Mucosa of descending colon (tissue), 3 donors: ENCODE data around the gene GJA3. TPM values are rescaled to one million over a fixed set of nuclear protein-coding genes. Genes with fewer than 3 reads are reported as not detected.
A peak's percentile ranks its signal among the peaks of the same experiment; 100 is the strongest.

ENCODE experiments used
- ATAC-seq: fragments of 200-7000 bp; cut with Tn5 transposase; one replicate; pipeline ENCODE4 v1.9.1; 2020; ENCODE audit warnings: mild to moderate bottlenecking, moderate library complexity
- DNase-seq, 3 donors: peaks; one replicate each; pipeline ENCODE4 v3.0.0-alpha.2; 2020
- H3K36me3 ChIP-seq: fragments of 200-600 bp; one replicate; pipeline ENCODE4 v1.8.0; 2021; ENCODE audit warnings: low read depth, mild to moderate bottlenecking
- H3K4me1 ChIP-seq: fragments of 200-600 bp; one replicate; pipeline ENCODE4 v1.8.0; 2021; ENCODE audit warnings: low read depth, mild to moderate bottlenecking
- H3K4me3 ChIP-seq: fragments of 200-600 bp; one replicate; pipeline ENCODE4 v1.8.0; 2021; ENCODE audit warnings: mild to moderate bottlenecking
- H3K9me3 ChIP-seq: fragments of 200-600 bp; one replicate; pipeline ENCODE4 v1.8.0; 2021; ENCODE audit warnings: mild to moderate bottlenecking
- CTCF ChIP-seq: fragments of 200-600 bp; IDR thresholded peaks from one replicate; pipeline ENCODE4 v1.8.0; 2022; ENCODE audit warnings: antibody characterized with exemption, mild to moderate bottlenecking
- intact Hi-C, 2 donors: fragments of 100-400 bp; cut with DNase I in 1 of 2; cut with micrococcal nuclease in 1 of 2; formaldehyde crosslinking; loops; one replicate each; pipeline versions ENCODE4 v1.11.0 to v1.11.1; 2022; cut with DNase I, micrococcal nuclease
- total RNA-seq, 3 donors: library from RNA; stranded (reverse); fragmentation: NEBNext Ultra II Directional in 2 of 3; extraction: Animal tissue kit (Norgen Biotek cat#: 25700) in 2 of 3; gene quantifications; one replicate each; pipeline versions ENCODE4 v1.2.1 to v1.2.4, GENCODE V29; 2021 to 2023
- donor health status: DM: no; HTN: no; CAD: no; lungs with moderate emphysema.
- donor health status: DM: no; HTN: no; CAD: no.
- donor health status: DM: no; HTN: yes; CAD: no.

GJA3 gene
- total RNA-seq, 3 donors from 2014 or later, result not detected

- no peak for ATAC-seq
- Histone ChIP-seq H3K4me3 (no peak overlapping the region), H3K36me3 (no peaks in the 10 kb centered on the region), H3K4me1 (no peaks in the 10 kb centered on the region), H3K9me3 (no peaks in the 10 kb centered on the region)
- DNase-seq, result no peak
- no peak for TF ChIP-seq CTCF
- intact Hi-C loops, result no loop called here
Observed at GRCh38 chr13:20137875-20138274, 23.0 kb downstream of the GJA3 start.

- no peak for TF ChIP-seq CTCF
- intact Hi-C loops, result no loop called here
- Histone ChIP-seq H3K4me1 (no peaks in the 10 kb centered on the region), H3K4me3 (no peak overlapping the region), H3K9me3 (no peaks in the 10 kb centered on the region), H3K36me3 (no peaks in the 10 kb centered on the region)
- DNase-seq (peak in 2 of 3 donors; percentile 69 to 80), ATAC-seq (peak; percentile 98)
Observed at GRCh38 chr13:20136781-20137703, 23.8 kb downstream of the GJA3 start.

GRCh38 chr13:20134732-20135131 lies 26.1 kb downstream of the GJA3 start:
- H3K4me1 ChIP-seq, result no peaks in the 10 kb centered on the region
- intact Hi-C loops, result no loop called here
- H3K4me3 ChIP-seq, result no peak overlapping the region
- ATAC-seq (no peak), DNase-seq (no peak)
- no peak for TF ChIP-seq CTCF
- H3K9me3 ChIP-seq, result no peaks in the 10 kb centered on the region
- H3K36me3 ChIP-seq, result no peaks in the 10 kb centered on the region

GRCh38 chr13:20132052-20132634 lies 28.7 kb downstream of the GJA3 start:
- DNase-seq (no peak), ATAC-seq (no peak)
- H3K4me1 ChIP-seq, result peaks cover 7% of the 10 kb centered on the region
- no peaks in the 10 kb centered on the region for H3K36me3 ChIP-seq
- no peak for TF ChIP-seq CTCF
- intact Hi-C loops, result no loop called here
- H3K4me3 ChIP-seq, result no peak overlapping the region
- no peaks in the 10 kb centered on the region for H3K9me3 ChIP-seq

- Histone ChIP-seq H3K36me3 (no peaks in the 10 kb centered on the region), H3K9me3 (no peaks in the 10 kb centered on the region), H3K4me1 (peaks cover 7% of the 10 kb centered on the region), H3K4me3 (no peak overlapping the region)
- DNase-seq, result no peak
- ATAC-seq, result no peak
- no peak for TF ChIP-seq CTCF
- intact Hi-C loops, result no loop called here
Observed at GRCh38 chr13:20131057-20131832, 29.6 kb downstream of the GJA3 start.
